T follicular helper cell (primary cell): Measurements from ENCODE around the gene VAPB.

Source experiments
- DNase-seq: peaks from one replicate; pipeline ENCODE4 v3.0.0-alpha.2; 2020; ENCODE audit warnings: low read depth

Gene VAPB

DNA sequence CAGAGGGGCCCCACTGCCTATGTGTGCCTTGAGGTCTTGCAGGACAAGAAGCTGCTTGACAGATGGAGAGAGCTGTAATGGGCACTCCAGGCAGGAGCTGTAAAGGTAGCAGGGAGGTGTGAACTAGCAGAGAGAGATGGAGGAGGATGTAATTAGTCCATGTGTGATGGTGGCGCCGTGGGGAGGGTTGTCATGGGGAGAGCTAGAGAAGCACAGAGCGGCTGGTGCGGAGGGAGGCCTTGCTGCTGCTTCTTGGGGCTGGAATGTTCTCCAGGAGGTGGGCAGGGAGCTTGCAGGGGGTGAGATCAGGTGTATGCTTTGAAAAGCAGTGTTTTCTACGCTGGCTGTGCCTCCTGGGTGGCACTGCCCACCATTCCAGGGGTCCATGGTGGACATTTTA is 94.0 kb downstream of the VAPB start:
- no peak for DNase-seq

DNA sequence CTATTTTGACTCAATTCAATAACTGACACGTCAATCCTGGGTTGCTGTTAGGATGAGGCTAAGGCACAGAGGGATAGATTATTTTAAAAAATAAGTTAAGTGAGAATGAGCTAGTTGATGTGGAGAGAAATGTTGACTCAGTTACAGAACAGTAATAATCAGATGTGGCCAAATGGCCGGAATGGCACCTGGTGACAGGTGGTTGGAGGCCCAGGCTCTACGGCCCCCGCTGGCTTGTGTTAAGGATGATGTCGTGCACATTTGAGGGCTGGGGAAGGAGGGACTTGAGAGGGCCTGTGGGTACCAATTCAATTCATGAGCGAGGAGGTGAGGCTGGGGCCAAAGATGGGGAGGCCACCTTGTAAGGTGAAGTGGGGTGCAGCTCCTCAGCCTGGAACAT is 94.4 kb downstream of the VAPB start:
- no peak for DNase-seq

DNA sequence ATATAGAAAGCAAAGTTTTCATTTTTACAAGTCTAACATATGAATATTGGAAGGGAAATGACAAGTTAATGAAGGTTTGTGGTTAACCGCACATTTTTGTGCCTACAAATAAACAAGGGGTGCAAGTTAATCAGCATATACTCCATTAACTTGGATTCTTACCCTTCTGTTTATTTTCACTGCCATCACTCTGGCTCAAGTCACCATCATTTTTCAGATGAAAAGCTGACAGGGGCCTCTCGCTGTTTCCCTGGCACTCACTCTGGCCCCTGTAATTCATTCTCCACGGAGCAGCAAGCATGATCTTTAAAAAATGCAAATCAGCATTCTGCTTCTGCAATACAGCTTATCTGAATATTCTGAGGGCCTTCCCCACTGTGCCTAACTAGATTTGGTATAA is 96.4 kb downstream of the VAPB start:
- DNase-seq: no peak

DNA sequence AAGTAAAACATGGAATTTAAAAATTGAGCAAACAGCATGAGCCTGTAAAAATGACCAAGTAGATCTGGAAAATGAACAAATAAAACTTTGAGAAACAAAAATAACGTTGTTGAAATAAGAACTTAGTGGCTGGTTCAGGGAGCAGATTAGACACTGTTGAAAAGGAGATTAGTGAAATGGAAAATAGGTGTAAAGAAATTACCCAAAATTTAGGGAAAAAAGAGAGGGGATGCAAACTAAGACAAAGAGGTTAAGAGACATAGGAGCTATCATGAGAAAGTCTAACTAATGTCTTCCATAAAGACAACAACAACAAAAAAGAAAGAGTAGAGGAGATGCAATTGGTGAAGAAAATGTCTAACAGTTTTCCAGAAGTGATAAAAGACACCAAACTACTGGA is 97.2 kb downstream of the VAPB start:
- DNase-seq: no peak

DNA sequence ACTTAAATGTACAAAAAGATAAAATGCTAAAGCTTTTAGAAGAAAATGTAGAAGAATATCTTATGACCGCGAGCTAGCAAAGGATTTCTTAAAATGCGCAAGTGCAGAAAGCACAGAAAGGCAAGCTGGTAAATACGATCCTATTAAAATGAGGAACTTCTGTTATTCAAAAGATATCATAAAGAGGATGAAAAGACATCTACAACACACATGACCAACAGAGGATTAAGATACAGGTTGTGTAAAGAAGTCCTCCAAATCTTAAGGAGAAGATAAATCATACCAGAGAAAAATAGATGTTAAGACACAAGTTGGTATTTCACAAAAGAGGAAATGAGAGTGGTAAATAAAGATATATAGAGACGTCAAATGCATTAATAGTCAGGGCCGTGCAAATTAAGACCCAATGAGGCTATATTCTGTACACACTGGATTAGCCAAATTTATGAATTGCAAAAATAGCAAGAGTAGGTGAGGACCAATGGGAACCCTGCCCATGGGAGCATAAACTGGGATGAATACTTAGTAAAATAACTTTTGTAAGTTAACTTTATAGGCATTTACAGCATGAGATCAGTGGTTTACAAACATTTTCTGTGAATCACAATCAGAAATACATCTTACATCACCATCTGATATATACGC is 103.2 kb downstream of the VAPB start:
- no peak for DNase-seq

DNA sequence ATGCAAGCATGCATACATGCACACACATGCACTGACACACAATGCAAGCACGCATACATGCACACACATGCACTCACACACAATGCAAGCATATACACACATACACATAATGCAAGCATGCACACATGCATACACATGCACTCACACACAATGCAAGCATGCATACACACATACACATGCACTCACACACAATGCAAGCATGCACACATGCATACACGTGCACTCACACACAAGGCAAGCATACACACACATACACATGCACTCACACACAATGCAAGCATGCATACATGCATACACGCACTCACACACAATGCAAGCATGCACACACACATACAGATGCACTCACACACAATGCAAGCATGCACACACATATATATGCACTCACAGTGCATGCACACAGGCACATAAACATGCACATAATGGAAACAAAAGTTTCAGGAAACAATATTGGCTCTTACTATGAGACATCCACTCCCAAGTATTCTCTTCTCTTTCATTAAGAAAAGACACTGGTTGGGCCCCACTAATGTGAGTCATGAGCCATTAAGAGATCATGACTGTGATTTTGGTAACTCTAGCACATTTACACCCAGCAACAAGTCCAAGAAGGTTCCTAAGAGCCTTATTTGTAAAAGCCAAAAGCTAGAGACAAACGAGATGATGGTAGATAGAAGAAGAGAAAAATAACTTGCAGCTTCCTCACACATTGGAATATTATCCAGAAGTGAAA is 103.9 kb downstream of the VAPB start:
- DNase-seq: no peak

DNA sequence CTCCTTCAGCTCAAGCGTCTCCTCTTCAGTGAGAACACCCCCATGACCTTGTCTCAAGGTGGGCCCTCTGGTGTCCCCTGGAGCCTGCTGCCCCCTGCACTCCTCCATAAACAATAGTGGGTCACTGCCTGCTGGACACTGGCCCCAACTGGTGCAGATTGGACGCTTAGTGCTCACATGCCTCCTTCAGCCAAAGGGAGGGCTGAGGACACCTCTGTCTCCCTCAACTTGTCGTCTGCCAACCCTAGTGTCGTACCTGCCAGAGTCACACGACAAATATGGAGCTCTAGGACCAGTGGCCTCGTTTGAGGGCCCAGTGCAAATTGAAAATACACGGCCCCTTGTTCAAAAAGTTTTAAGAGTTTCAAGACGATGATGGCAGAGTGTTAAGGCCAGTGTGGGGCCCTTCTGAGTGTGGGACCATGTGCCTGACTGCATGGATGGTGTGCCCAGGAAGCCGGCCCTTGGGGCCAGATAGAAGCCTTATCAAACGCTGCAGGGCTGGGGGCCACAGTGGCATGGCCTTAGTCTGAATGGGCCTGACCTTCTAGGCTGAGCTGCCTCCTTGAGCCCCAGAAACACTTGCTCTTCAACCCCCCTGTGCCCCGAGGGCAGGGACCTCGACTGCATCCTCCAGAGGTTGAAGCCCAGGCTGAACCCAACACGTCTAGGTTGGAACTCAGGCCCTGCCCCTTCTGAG is 106.0 kb downstream of the VAPB start:
- no peak for DNase-seq

DNA sequence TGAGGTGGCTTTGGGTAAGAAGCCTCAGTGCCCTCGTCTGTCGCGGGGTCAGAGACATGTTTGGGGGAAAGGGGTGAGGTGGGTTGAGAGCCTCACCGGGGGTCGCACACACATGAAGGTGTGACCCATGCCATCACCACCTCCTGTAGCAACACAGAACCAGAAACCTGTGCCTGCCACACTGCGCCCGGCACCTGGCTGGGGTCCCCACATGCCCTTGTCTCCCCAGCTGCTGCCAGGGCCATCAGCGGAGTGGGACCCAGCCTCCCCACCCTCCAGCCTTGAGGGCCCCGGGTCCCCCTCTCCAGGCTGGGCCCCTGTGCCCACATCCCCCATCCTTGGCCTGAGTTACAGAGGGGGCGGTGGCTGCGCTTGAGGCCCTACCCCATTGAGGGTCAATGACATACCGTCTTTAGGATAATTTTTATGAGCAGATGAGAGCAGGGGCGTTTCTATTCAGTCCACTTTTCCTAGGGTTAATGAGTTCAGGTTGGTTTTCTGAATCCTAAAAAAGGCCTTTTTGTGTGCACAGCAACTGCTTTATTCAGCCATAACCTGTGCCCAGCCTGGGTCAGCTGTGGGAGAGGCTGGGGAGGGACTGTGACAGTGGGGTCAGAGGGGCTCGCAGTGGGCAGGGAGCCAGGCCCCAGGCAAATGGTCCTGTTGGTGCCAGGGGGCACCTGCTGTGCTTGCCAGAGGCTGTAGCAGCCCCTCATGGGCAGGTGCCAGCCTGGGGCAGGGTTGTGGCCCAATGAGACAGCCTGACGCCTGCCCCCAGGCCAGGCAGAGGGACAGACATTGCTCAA is 106.8 kb downstream of the VAPB start:
- DNase-seq: no peak

DNA sequence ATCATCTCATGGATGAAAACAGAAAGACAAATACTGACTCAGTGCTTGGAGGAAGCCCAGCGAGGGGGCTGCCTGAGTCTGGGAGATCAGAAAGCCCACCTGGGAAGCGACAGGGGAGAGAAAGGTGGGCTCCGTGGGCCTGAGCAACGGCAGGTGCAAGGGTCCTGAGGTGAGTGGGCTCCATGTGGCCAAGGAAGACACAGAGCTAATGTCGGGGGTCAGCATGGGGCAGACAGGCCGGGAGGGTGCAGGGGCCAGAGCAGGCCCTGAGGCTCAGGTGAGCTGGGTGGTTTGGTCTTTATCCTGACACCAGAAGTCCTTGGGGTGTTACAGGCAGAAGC is 107.4 kb downstream of the VAPB start:
- no peak for DNase-seq

DNA sequence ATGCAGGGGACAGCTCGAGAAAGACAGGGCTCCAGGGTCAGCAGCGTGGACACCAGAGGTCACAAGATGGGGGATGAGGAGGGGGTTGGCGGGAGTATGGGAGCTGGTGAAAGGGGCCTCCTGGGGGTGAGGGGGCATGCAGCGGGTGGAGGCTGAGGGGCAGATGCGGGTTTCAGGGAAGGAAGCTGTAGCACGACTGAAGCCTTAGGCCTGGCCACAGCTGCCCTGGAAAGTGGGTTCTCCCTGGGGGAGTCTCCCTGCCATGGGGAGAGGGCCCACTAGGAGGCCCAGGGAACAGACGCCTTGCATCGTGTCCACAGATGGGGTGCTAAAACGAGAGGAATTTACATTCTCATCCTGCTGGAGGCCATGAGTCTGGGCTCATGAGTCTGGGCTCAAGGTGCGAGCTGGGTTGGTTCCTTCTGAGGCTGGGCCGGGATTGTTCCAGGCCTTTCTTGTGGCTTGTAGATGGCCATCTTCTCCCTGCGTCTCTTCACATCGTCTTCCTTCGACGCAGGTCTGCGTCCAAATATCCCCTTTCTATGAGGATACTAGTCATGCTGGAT is 108.1 kb downstream of the VAPB start:
- no peak for DNase-seq

DNA sequence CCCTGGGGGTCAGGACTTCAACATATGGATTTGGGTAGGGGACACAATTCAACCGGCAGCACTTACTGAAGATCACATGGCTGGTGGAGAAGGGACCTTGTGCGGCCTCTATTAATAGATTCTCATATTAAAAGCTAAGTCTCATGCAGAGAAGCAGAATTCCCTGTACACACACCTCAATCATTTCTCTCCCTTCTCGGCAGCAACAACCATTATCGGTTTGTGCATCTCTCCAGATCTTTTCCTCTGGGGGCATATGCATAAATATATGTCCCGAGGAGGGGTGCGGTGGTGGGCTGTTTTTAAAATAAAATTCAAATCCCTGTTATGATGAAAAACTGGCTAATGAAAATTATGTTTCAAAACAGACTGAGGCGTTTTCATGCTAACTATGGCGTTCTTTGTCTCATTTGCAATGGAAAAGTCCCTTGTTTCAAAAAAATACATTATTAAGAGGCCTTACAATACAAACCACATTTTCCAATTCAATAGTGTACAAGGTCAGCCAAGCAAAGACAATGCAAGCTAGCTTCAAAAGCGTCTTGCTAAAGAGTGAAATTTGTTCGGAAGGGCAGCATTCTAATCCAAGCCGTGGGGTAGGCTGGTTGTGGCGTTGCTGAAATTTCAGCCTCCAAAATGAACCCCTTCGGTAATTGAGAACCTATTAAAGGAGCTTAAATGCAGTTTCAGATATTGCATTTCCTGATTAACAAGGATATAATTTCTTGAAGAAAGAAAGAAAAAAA is 108.9 kb downstream of the VAPB start:
- no peak for DNase-seq

DNA sequence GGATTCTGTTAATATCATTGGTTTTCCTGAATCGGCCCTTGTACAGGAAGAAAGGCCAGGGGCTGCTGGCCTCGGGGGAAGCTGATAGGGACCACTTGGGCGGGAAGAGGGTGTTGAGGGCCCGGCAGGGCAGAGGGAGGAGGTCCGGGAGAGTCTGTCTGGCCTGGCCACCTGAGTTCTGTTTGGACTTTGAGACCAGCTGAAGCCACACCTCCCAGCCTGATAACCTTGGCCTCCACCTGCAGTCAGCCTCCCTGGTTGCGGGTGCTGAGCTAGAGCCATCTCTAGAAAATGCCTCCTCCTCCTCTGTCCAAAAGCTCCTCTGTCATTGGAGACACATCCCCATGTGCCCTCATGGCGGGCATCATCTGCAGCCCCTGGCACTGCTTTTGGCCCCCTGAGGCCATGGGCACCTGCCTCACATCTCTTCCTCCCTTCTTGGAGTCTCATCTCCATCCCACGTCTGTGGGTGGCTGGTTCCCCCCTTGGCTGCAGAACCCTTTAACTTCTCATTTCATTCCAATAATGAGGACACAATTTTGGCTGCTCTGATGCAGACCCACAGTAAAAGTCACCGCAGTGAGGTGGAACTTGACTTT is 109.5 kb downstream of the VAPB start:
- no peak for DNase-seq

DNA sequence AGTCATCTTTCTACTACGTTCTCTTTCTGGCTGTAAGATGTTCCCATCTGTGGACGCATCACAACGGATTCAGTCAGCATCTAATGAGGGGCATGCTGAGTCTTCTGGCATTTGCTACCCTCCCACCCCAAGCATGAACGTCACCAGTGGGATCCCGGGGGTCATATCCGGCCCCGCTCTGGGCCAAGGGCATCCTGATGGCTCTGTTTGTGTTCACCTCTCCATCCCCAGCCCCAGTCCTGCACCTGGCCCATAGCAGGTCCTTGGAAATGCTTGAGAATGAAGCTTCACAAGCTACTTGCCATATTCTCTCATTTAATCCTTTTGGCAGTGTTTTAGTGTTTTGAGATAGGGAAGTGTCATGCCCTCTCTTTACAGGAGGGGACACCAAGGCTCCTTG is 111.2 kb downstream of the VAPB start:
- DNase-seq: no peak
